Kidney (tissue), 14 donors: Measurements from ENCODE around the gene NAT8L. TPM values are rescaled to one million over a fixed set of nuclear protein-coding genes. Genes with fewer than 3 reads are reported as not detected.

Experiments used
- DNase-seq, 5 donors: peaks; one replicate each; pipeline ENCODE4 v3.0.0-alpha.2; 2013 to 2020
- FAIRE-seq: peaks from 2 replicates; lab custom pipeline; 2012; peaks lifted over from hg19 to GRCh38; lab: Jason Lieb, UNC
- H3K27ac ChIP-seq, 2 donors: one replicate each; pipeline ENCODE4 v1.7.0; 2013; ENCODE audit warnings: low read depth in 2 of 2, low read length in 2 of 2, inconsistent platforms in 1 of 2
- H3K27me3 ChIP-seq: one replicate; pipeline ENCODE4 v1.7.1; 2013; ENCODE audit warnings: low read length, inconsistent platforms; ENCODE audit not compliant: control insufficient read depth, insufficient read depth
- H3K36me3 ChIP-seq, 3 donors: one replicate each; pipeline versions ENCODE4 v1.7.0 to v1.7.1; 2013; ENCODE audit warnings: low read length in 3 of 3, control low read depth in 1 of 3, inconsistent platforms in 1 of 3; ENCODE audit not compliant: insufficient read depth in 3 of 3, control insufficient read depth in 2 of 3
- H3K4me1 ChIP-seq, 3 donors: one replicate each; pipeline versions ENCODE4 v1.7.0 to v1.7.1; 2013; ENCODE audit warnings: low read length in 3 of 3, inconsistent platforms in 1 of 3, low read depth in 1 of 3; ENCODE audit not compliant: control insufficient read depth in 2 of 3, insufficient read depth in 2 of 3
- H3K4me3 ChIP-seq, 3 donors: one replicate each; pipeline versions ENCODE4 v1.7.0 to v1.8.1; 2013; ENCODE audit warnings: low read length in 3 of 3, control low read depth in 1 of 3, inconsistent platforms in 1 of 3
- H3K9ac ChIP-seq, 3 donors: one replicate each; pipeline versions ENCODE4 v1.7.0 to v1.7.1; 2013; ENCODE audit warnings: low read length in 3 of 3, control low read depth in 1 of 3, inconsistent platforms in 1 of 3
- H3K9me3 ChIP-seq, 3 donors: one replicate each; pipeline versions ENCODE4 v1.7.0 to v1.7.1; 2013; ENCODE audit warnings: low read length in 3 of 3, control low read depth in 1 of 3, inconsistent platforms in 1 of 3; ENCODE audit not compliant: control insufficient read depth in 2 of 3, insufficient read depth in 1 of 3
- intact Hi-C: fragments of 100-400 bp; cut with DNase I; formaldehyde crosslinking; loops from one replicate; pipeline ENCODE4 v1.11.1; 2022
- polyA plus RNA-seq: library from polyadenylated mRNA; stranded (reverse); fragments of 350-450 nt; fragmentation: Illumina TruSeq; extraction: RNeasy Lipid Tissue Mini Kit (QIAGEN cat#74804); gene quantifications from one replicate; pipeline ENCODE4 v1.2.3, GENCODE V29; 2014; ENCODE audit warnings: low read depth, low replicate concordance; ENCODE audit not compliant: insufficient read depth
- total RNA-seq: library from RNA; stranded (reverse); fragmentation: NEBNext Ultra II Directional; extraction: Animal tissue kit (Norgen Biotek cat#: 25700); gene quantifications from one replicate; pipeline ENCODE4 v1.2.1, GENCODE V29; 2021
- TF ChIP-seq, protein P1 (sequence below): IDR thresholded peaks from 3 replicates; pipeline ENCODE4 v1.5.1; 2012; ENCODE audit warnings: mild to moderate bottlenecking, moderate library complexity, borderline replicate concordance; ENCODE audit not compliant: insufficient read depth; ENCODE audit errors: extremely low read depth
- donor health status: control.
- donor health status: control.
- donor health status: control.
- donor health status: control.
- donor health status: control.
- donor health status: DM: yes; HTN: yes; CAD: no.
- donor health status: Normal renal cell carcinoma (clear cell type).

Gene NAT8L
- total and polyA plus RNA-seq, 2 donors from 2014 or later = 2.7 to 12.5 TPM

- H3K9me3 ChIP-seq = peaks cover 0 to 19% (median 6%) of the 10 kb centered on the region in 3 donors
- FAIRE-seq = no peak
- intact Hi-C loops = no loop called here
Measured at GRCh38 chr4:2101346-2102044, 42.4 kb downstream of the NAT8L start.

DNA sequence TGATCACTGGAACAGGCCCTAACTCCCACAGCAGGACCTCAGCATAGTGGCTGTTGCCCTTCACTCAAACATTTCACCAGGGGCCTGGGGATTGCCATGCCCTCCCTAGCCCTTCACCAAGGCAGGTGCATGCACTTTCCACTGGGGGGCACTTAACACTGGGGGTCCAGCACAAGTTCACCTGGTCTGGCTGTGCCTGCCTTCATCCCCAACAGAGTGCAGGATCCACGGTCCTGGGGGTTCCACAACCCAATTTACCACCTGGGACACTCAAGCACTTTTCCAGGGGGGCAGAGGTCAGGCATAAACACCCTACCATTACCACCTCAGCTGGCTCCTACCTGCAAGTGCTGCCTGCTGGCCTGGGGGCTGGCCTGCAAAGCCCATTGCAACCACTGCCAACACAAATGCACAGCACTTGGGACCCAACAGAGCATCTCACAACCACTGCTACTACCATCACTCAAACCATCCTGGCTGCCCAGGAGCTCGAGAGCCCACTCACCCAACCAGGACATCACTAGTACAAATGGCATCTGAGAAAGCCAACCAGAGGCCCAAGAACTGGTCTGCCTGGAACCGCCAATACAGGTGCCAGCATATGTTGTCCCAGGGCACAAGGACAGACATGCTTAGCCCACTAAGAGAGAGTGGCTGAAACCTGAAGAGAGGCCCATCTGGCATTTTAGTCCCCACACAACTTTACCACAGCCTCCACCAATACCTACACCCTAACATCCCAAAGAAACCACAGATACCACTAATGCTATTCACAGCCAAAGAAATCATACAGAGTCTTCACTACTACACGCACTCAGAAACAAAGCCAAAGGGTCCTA is 43.1 kb downstream of the NAT8L start:
- Histone ChIP-seq H3K36me3 (no peaks in the 10 kb centered on the region), H3K27me3 (no peaks in the 10 kb centered on the region), H3K9me3 (peaks cover 0 to 13% (median 6%) of the 10 kb centered on the region in 3 donors), H3K9ac (no peak overlapping the region), H3K4me1 (no peaks in the 10 kb centered on the region), H3K27ac (no peak overlapping the region), H3K4me3 (no peak overlapping the region)
- intact Hi-C loops = no loop called here
- FAIRE-seq (no peak), DNase-seq (no peak)
- TF ChIP-seq, protein P1, sequence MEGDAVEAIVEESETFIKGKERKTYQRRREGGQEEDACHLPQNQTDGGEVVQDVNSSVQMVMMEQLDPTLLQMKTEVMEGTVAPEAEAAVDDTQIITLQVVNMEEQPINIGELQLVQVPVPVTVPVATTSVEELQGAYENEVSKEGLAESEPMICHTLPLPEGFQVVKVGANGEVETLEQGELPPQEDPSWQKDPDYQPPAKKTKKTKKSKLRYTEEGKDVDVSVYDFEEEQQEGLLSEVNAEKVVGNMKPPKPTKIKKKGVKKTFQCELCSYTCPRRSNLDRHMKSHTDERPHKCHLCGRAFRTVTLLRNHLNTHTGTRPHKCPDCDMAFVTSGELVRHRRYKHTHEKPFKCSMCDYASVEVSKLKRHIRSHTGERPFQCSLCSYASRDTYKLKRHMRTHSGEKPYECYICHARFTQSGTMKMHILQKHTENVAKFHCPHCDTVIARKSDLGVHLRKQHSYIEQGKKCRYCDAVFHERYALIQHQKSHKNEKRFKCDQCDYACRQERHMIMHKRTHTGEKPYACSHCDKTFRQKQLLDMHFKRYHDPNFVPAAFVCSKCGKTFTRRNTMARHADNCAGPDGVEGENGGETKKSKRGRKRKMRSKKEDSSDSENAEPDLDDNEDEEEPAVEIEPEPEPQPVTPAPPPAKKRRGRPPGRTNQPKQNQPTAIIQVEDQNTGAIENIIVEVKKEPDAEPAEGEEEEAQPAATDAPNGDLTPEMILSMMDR = no peak

More at GRCh38 chr4:2101346-2102044, 42.4 kb downstream of the NAT8L start:
- Histone ChIP-seq H3K4me3 (no peak overlapping the region), H3K36me3 (no peaks in the 10 kb centered on the region), H3K9ac (no peak overlapping the region), H3K27ac (no peak overlapping the region), H3K27me3 (no peaks in the 10 kb centered on the region), H3K4me1 (no peaks in the 10 kb centered on the region)
- no peak for DNase-seq
- TF ChIP-seq, protein P1 = no peak

- no peak for FAIRE-seq
Measured at GRCh38 chr4:2103127-2103842, 44.2 kb downstream of the NAT8L start.

More at GRCh38 chr4:2103127-2103842, 44.2 kb downstream of the NAT8L start:
- H3K36me3 ChIP-seq = no peaks in the 10 kb centered on the region
- TF ChIP-seq, protein P1 = no peak
- no peak for DNase-seq
- intact Hi-C loops = no loop called here
- no peaks in the 10 kb centered on the region for H3K4me1 ChIP-seq
- no peak overlapping the region for H3K27ac ChIP-seq
- no peaks in the 10 kb centered on the region for H3K27me3 ChIP-seq
- H3K9ac ChIP-seq = no peak overlapping the region
- H3K9me3 ChIP-seq = peaks cover 0 to 13% (median 6%) of the 10 kb centered on the region in 3 donors
- H3K4me3 ChIP-seq = no peak overlapping the region
